ENCODE results near the gene NR1D2.
"Not testable (repeated sequence)": the region's sequence is repeated elsewhere in the genome, so short reads cannot be mapped to it uniquely, and the experiment has no call there.

The NR1D2 gene

GRCh38 chr3:24012589-24013269 lies 67.6 kb downstream of the NR1D2 start:
- DNase-seq = no peak

- DNase-seq = no peak
These were observed 72.2 kb downstream of the NR1D2 start for GRCh38 chr3:24017305-24017704.

GRCh38 chr3:24018784-24019570 lies 73.9 kb downstream of the NR1D2 start:
- no peak for DNase-seq

- DNase-seq = no peak
These were observed 74.5 kb downstream of the NR1D2 start for GRCh38 chr3:24019585-24019984.

- DNase-seq = no peak
These were observed 75.1 kb downstream of the NR1D2 start for GRCh38 chr3:24020036-24020691.

GRCh38 chr3:24023197-24023596 lies 78.1 kb downstream of the NR1D2 start:
- DNase-seq = no peak

- no peak for DNase-seq
These were observed 80.7 kb downstream of the NR1D2 start for GRCh38 chr3:24025805-24026204.

GRCh38 chr3:24026665-24027064 lies 81.6 kb downstream of the NR1D2 start:
- not testable (repeated sequence) for DNase-seq

- no peak for DNase-seq
These were observed 82.9 kb downstream of the NR1D2 start for GRCh38 chr3:24027946-24028345.
